ENCODE results near the gene SULF2.

SULF2 gene

GRCh38 chr20:47713878-47714450, 71.3 kb downstream of the SULF2 start:
- no peak overlapping the region for H3K4me3 ChIP-seq (replicated peaks; ENCODE audit: low read depth, low read length)
- no peak for TF ChIP-seq CTCF (IDR thresholded peaks at IDR 0.05; ENCODE audit: low read depth, low read length, missing control alignments)
- DNase-seq (ENCODE audit: extremely low read depth, low read depth): no peak

GRCh38 chr20:47713163-47713562, 72.1 kb downstream of the SULF2 start:
- DNase-seq (ENCODE audit: extremely low read depth, low read depth): no peak
- no peak overlapping the region for H3K4me3 ChIP-seq (replicated peaks; ENCODE audit: low read depth, low read length)
- no peak for TF ChIP-seq CTCF (IDR thresholded peaks at IDR 0.05; ENCODE audit: low read depth, low read length, missing control alignments)

- DNase-seq (ENCODE audit: extremely low read depth, low read depth): no peak
- H3K4me3 ChIP-seq (replicated peaks; ENCODE audit: low read depth, low read length): no peak overlapping the region
- no peak for TF ChIP-seq CTCF (IDR thresholded peaks at IDR 0.05; ENCODE audit: low read depth, low read length, missing control alignments)
Measured at GRCh38 chr20:47711046-47711752, 74.1 kb downstream of the SULF2 start.

- no peak overlapping the region for H3K4me3 ChIP-seq (replicated peaks; ENCODE audit: low read depth, low read length)
- TF ChIP-seq CTCF (IDR thresholded peaks at IDR 0.05; ENCODE audit: low read depth, low read length, missing control alignments): no peak
- DNase-seq (ENCODE audit: extremely low read depth, low read depth): no peak
Measured at GRCh38 chr20:47710665-47711045, 74.6 kb downstream of the SULF2 start.

GRCh38 chr20:47708953-47709833, 76.1 kb downstream of the SULF2 start:
- no peak for DNase-seq (ENCODE audit: extremely low read depth, low read depth)
- TF ChIP-seq CTCF (IDR thresholded peaks at IDR 0.05; ENCODE audit: low read depth, low read length, missing control alignments): no peak
- no peak overlapping the region for H3K4me3 ChIP-seq (replicated peaks; ENCODE audit: low read depth, low read length)

- no peak overlapping the region for H3K4me3 ChIP-seq (replicated peaks; ENCODE audit: low read depth, low read length)
- no peak for TF ChIP-seq CTCF (IDR thresholded peaks at IDR 0.05; ENCODE audit: low read depth, low read length, missing control alignments)
- no peak for DNase-seq (ENCODE audit: extremely low read depth, low read depth)
Measured at GRCh38 chr20:47708140-47708807, 77.0 kb downstream of the SULF2 start.
